Measurements from ENCODE around the gene POMP. TPM values are rescaled to one million over a fixed set of nuclear protein-coding genes. Genes with fewer than 3 reads are reported as not detected.

POMP gene
- total RNA-seq, 1 donor from 2014 or later = 69.4 TPM

- H3K27ac ChIP-seq (ENCODE audit: low read depth, low read length) = no peak overlapping the region
- H3K4me3 ChIP-seq (ENCODE audit: low read length in 3 of 3) = no peak overlapping the region
- H3K36me3 ChIP-seq (ENCODE audit: control insufficient read depth in 3 of 3, insufficient read depth in 3 of 3, low read length in 3 of 3) = peaks cover 3 to 8% (median 7%) of the 10 kb centered on the region in 3 donors
- no peaks in the 10 kb centered on the region for H3K9me3 ChIP-seq (ENCODE audit: control insufficient read depth in 3 of 3, low read length in 3 of 3)
- no peak overlapping the region for H3K9ac ChIP-seq (ENCODE audit: low read depth in 1 of 3, low read length in 3 of 3)
- H3K4me1 ChIP-seq (ENCODE audit: control insufficient read depth in 3 of 3, insufficient read depth in 3 of 3, low read length in 3 of 3) = peaks cover 0 to 6% (median 0%) of the 10 kb centered on the region in 3 donors
- H3K27me3 ChIP-seq (ENCODE audit: control insufficient read depth in 3 of 3, insufficient read depth in 3 of 3, low read length in 3 of 3) = no peaks in the 10 kb centered on the region
Measured at GRCh38 chr13:28710161-28710560, 51.2 kb downstream of the POMP start.

DNA sequence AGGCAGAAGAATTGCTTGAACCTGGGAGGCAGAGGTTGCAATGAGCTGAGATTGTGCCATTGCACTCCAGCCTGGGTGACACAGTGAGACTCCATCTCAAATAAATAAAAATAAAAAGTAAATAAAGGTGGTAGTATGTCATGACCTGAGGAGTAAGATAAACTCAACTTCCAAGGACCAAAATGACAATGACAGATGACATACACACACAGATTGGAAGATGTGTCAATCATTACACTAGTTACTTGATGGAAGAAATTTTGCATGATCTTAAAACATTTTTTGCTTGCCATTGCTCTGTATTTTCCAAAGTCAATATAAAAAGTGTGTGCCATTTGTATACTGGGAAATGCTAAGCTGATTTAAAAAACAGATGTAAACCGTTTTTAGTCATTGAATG is 55.7 kb downstream of the POMP start:
- H3K4me1 ChIP-seq (ENCODE audit: control insufficient read depth in 3 of 3, insufficient read depth in 3 of 3, low read length in 3 of 3) = peaks cover 15 to 23% (median 20%) of the 10 kb centered on the region in 3 donors
- H3K9me3 ChIP-seq (ENCODE audit: control insufficient read depth in 3 of 3, low read length in 3 of 3) = no peaks in the 10 kb centered on the region
- H3K4me3 ChIP-seq (ENCODE audit: low read length in 3 of 3) = no peak overlapping the region
- no peaks in the 10 kb centered on the region for H3K27me3 ChIP-seq (ENCODE audit: control insufficient read depth in 3 of 3, insufficient read depth in 3 of 3, low read length in 3 of 3)
- H3K9ac ChIP-seq (ENCODE audit: low read depth in 1 of 3, low read length in 3 of 3) = no peak overlapping the region
- H3K27ac ChIP-seq (ENCODE audit: low read depth, low read length) = peak overlapping the region; percentile 3
- H3K36me3 ChIP-seq (ENCODE audit: control insufficient read depth in 3 of 3, insufficient read depth in 3 of 3, low read length in 3 of 3) = peaks cover 3 to 5% (median 3%) of the 10 kb centered on the region in 3 donors

- peak overlapping the region; percentile 5 to 38 (median 26) for H3K9ac ChIP-seq (ENCODE audit: low read depth in 1 of 3, low read length in 3 of 3)
- no peaks in the 10 kb centered on the region for H3K27me3 ChIP-seq (ENCODE audit: control insufficient read depth in 3 of 3, insufficient read depth in 3 of 3, low read length in 3 of 3)
- peaks cover 0 to 3% (median 0%) of the 10 kb centered on the region in 3 donors for H3K36me3 ChIP-seq (ENCODE audit: control insufficient read depth in 3 of 3, insufficient read depth in 3 of 3, low read length in 3 of 3)
- H3K9me3 ChIP-seq (ENCODE audit: control insufficient read depth in 3 of 3, low read length in 3 of 3) = no peaks in the 10 kb centered on the region
- peaks cover 18 to 25% (median 21%) of the 10 kb centered on the region in 3 donors for H3K4me1 ChIP-seq (ENCODE audit: control insufficient read depth in 3 of 3, insufficient read depth in 3 of 3, low read length in 3 of 3)
- H3K27ac ChIP-seq (ENCODE audit: low read depth, low read length) = peak overlapping the region; percentile 99
- peak overlapping the region in 1 of 3 donors; percentile 15 for H3K4me3 ChIP-seq (ENCODE audit: low read length in 3 of 3)
Measured at GRCh38 chr13:28716511-28716910, 57.6 kb downstream of the POMP start.

DNA sequence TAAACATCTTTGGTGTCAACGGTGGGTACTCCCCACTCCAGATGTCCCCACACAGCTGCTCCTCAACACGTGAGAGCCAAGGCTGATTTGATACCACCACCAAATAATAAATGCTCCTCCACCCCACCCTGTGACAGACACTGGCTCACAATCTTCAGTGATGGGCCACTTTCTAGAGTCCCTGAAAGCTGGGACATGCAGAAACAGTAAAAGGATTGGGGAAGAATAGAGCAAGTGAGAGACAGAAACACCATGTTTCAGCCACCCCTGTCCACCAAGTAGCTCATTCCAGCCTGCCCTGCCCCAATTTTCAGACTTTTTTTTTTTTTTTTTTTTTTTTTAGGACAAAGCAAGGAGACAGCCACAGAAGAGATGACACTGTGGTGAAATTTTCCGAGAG is 58.2 kb downstream of the POMP start:
- Histone ChIP-seq H3K27ac (ENCODE audit: low read depth, low read length) (peak overlapping the region; percentile 99), H3K9me3 (ENCODE audit: control insufficient read depth in 3 of 3, low read length in 3 of 3) (no peaks in the 10 kb centered on the region), H3K27me3 (ENCODE audit: control insufficient read depth in 3 of 3, insufficient read depth in 3 of 3, low read length in 3 of 3) (no peaks in the 10 kb centered on the region), H3K36me3 (ENCODE audit: control insufficient read depth in 3 of 3, insufficient read depth in 3 of 3, low read length in 3 of 3) (no peaks in the 10 kb centered on the region), H3K4me3 (ENCODE audit: low read length in 3 of 3) (peak overlapping the region in 1 of 3 donors; percentile 97), H3K4me1 (ENCODE audit: control insufficient read depth in 3 of 3, insufficient read depth in 3 of 3, low read length in 3 of 3) (peaks cover 18 to 25% (median 21%) of the 10 kb centered on the region in 3 donors), H3K9ac (ENCODE audit: low read depth in 1 of 3, low read length in 3 of 3) (peak overlapping the region in 1 of 3 donors; percentile 23)

DNA sequence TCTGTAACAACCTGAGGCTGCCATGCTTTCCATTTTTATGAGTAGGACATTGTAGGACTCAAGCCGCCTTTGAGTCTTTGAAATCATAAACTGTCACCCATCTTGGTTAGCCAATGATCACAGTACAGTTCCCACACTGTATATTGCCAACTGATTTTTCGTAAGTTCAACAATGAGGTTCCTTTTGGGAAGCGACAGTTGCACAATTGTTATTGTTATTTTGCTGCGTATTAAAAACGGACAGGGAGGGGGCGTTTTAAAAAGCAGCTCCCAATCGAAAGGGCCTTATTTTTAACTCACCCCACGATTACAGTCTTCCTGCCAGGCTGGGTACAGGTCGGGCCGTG is 59.2 kb downstream of the POMP start:
- Histone ChIP-seq H3K27me3 (ENCODE audit: control insufficient read depth in 3 of 3, insufficient read depth in 3 of 3, low read length in 3 of 3) (no peaks in the 10 kb centered on the region), H3K4me3 (ENCODE audit: low read length in 3 of 3) (peak overlapping the region; percentile 90 to 97 (median 97)), H3K9ac (ENCODE audit: low read depth in 1 of 3, low read length in 3 of 3) (peak overlapping the region; percentile 90 to 99 (median 99)), H3K9me3 (ENCODE audit: control insufficient read depth in 3 of 3, low read length in 3 of 3) (no peaks in the 10 kb centered on the region), H3K4me1 (ENCODE audit: control insufficient read depth in 3 of 3, insufficient read depth in 3 of 3, low read length in 3 of 3) (peaks cover 18 to 25% (median 21%) of the 10 kb centered on the region in 3 donors), H3K27ac (ENCODE audit: low read depth, low read length) (peak overlapping the region; percentile 99), H3K36me3 (ENCODE audit: control insufficient read depth in 3 of 3, insufficient read depth in 3 of 3, low read length in 3 of 3) (no peaks in the 10 kb centered on the region)

DNA sequence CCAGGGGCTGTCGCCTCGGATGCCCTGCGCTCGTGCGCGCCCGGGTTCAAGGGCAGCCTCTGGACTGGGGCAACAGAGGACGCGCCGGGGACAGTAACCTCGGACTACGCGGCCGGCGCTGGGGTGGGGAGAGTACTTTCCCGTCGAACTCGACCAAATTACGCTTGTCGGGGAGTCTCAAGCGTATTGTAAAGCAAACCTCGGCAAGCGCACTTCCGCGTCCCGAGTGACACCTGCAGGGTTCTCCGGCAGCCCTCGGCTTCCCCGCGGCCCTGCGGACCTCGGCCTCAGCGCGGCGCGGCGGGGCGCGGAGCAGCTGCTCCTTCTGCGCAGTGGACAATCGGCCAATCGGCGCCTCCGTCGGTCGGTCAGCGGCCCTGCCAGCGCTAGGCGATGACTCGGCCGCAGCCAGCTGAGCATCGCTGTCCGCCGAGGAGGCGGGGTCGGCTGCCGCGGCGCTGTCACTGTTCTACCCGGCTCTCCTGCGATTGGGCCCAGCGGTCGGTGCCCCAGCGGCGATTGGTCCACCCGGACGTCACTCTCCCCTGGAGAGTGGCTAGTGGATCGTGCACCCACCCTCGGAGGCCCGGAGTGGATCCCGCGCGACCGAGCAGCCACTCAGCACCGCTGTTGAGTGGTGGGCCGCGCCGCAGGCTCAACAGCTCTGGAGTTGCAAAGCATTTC is 59.8 kb downstream of the POMP start, which contains the start of gene SLC46A3:
Gene SLC46A3, minus strand, starts transcription at position 428 of the 684 bp plus-strand sequence. CDS start 972 bp downstream, outside the sequence.
- Histone ChIP-seq H3K4me3 (ENCODE audit: low read length in 3 of 3) (peak within 1 kb of the TSS; percentile 90 to 97 (median 97)), H3K9me3 (ENCODE audit: control insufficient read depth in 3 of 3, low read length in 3 of 3) (no peaks in the 10 kb centered on the region), H3K36me3 (ENCODE audit: control insufficient read depth in 3 of 3, insufficient read depth in 3 of 3, low read length in 3 of 3) (no peaks in the 10 kb centered on the region), H3K27ac (ENCODE audit: low read depth, low read length) (peak within 1 kb of the TSS; percentile 99), H3K9ac (ENCODE audit: low read depth in 1 of 3, low read length in 3 of 3) (peak within 1 kb of the TSS; percentile 90 to 99 (median 99)), H3K4me1 (ENCODE audit: control insufficient read depth in 3 of 3, insufficient read depth in 3 of 3, low read length in 3 of 3) (peaks cover 18 to 25% (median 21%) of the 10 kb centered on the region in 3 donors), H3K27me3 (ENCODE audit: control insufficient read depth in 3 of 3, insufficient read depth in 3 of 3, low read length in 3 of 3) (no peaks in the 10 kb centered on the region)

GRCh38 chr13:28719227-28720055 is 60.5 kb downstream of the POMP start:
- Histone ChIP-seq H3K4me3 (ENCODE audit: low read length in 3 of 3) (peak overlapping the region; percentile 87 to 97 (median 97)), H3K27ac (ENCODE audit: low read depth, low read length) (peak overlapping the region; percentile 99), H3K27me3 (ENCODE audit: control insufficient read depth in 3 of 3, insufficient read depth in 3 of 3, low read length in 3 of 3) (no peaks in the 10 kb centered on the region), H3K9me3 (ENCODE audit: control insufficient read depth in 3 of 3, low read length in 3 of 3) (no peaks in the 10 kb centered on the region), H3K9ac (ENCODE audit: low read depth in 1 of 3, low read length in 3 of 3) (peak overlapping the region; percentile 73 to 86 (median 85)), H3K4me1 (ENCODE audit: control insufficient read depth in 3 of 3, insufficient read depth in 3 of 3, low read length in 3 of 3) (peaks cover 18 to 25% (median 21%) of the 10 kb centered on the region in 3 donors), H3K36me3 (ENCODE audit: control insufficient read depth in 3 of 3, insufficient read depth in 3 of 3, low read length in 3 of 3) (no peaks in the 10 kb centered on the region)

- Histone ChIP-seq H3K27me3 (ENCODE audit: control insufficient read depth in 3 of 3, insufficient read depth in 3 of 3, low read length in 3 of 3) (no peaks in the 10 kb centered on the region), H3K4me1 (ENCODE audit: control insufficient read depth in 3 of 3, insufficient read depth in 3 of 3, low read length in 3 of 3) (peaks cover 5 to 8% (median 7%) of the 10 kb centered on the region in 3 donors), H3K9ac (ENCODE audit: low read depth in 1 of 3, low read length in 3 of 3) (no peak overlapping the region), H3K27ac (ENCODE audit: low read depth, low read length) (no peak overlapping the region), H3K4me3 (ENCODE audit: low read length in 3 of 3) (no peak overlapping the region), H3K9me3 (ENCODE audit: control insufficient read depth in 3 of 3, low read length in 3 of 3) (no peaks in the 10 kb centered on the region), H3K36me3 (ENCODE audit: control insufficient read depth in 3 of 3, insufficient read depth in 3 of 3, low read length in 3 of 3) (no peaks in the 10 kb centered on the region)
Measured at GRCh38 chr13:28723806-28724205, 64.9 kb downstream of the POMP start.

GRCh38 chr13:28725046-28725610 is 66.2 kb downstream of the POMP start:
- no peak overlapping the region for H3K4me3 ChIP-seq (ENCODE audit: low read length in 3 of 3)
- H3K27me3 ChIP-seq (ENCODE audit: control insufficient read depth in 3 of 3, insufficient read depth in 3 of 3, low read length in 3 of 3) = no peaks in the 10 kb centered on the region
- H3K4me1 ChIP-seq (ENCODE audit: control insufficient read depth in 3 of 3, insufficient read depth in 3 of 3, low read length in 3 of 3) = no peaks in the 10 kb centered on the region
- no peaks in the 10 kb centered on the region for H3K9me3 ChIP-seq (ENCODE audit: control insufficient read depth in 3 of 3, low read length in 3 of 3)
- no peak overlapping the region for H3K27ac ChIP-seq (ENCODE audit: low read depth, low read length)
- H3K36me3 ChIP-seq (ENCODE audit: control insufficient read depth in 3 of 3, insufficient read depth in 3 of 3, low read length in 3 of 3) = no peaks in the 10 kb centered on the region
- no peak overlapping the region for H3K9ac ChIP-seq (ENCODE audit: low read depth in 1 of 3, low read length in 3 of 3)
